Tracheal epithelial cell (primary cell): Measurements from ENCODE around the gene COX4I2. TPM values are rescaled to one million over a fixed set of nuclear protein-coding genes. Genes with fewer than 3 reads are reported as not detected.

Experiments used
- total RNA-seq: library from RNA; depleted of rRNA; stranded (reverse); fragments of >200 nt; gene quantifications from 2 replicates; pipeline ENCODE4 v1.2.1, GENCODE V29; 2014

COX4I2 gene
- total RNA-seq, result not detected in 2 replicates

GRCh38 chr20:31637660-31638059 is at the start of gene COX4I2:
COX4I2 (plus strand) TSS chr20:31637912; CDS start chr20:31639018, 1,106 bp downstream.

GRCh38 chr20:31605031-31605901 is 32.4 kb upstream of the COX4I2 start, which contains the start of gene ID1:
ID1 (plus strand) TSS chr20:31605289; CDS start chr20:31605388, 99 bp downstream.

Other genes starting within 250 kb of the COX4I2 start
- not detected in 2 replicates for gene DEFB119, start 247.3 kb upstream of the COX4I2 start, total RNA-seq
- gene DEFB121, start 231.7 kb upstream of the COX4I2 start, total RNA-seq, result not detected in 2 replicates
- gene DEFB123, start 197.3 kb upstream of the COX4I2 start, total RNA-seq, result not detected in 2 replicates
- not detected in 2 replicates for gene DEFB124, start 162.8 kb upstream of the COX4I2 start, total RNA-seq
- not detected in 2 replicates for gene REM1, start 162.6 kb upstream of the COX4I2 start, total RNA-seq
- 37.5 and 53.5 TPM in 2 replicates for gene HM13, start 123.5 kb upstream of the COX4I2 start, total RNA-seq
- gene ID1, start 32.6 kb upstream of the COX4I2 start, total RNA-seq, result 209 and 1,113 TPM in 2 replicates
- gene BCL2L1, start 85.0 kb downstream of the COX4I2 start, total RNA-seq, result 116 and 129 TPM in 2 replicates
- 3.4 and 7.0 TPM in 2 replicates for gene TPX2, start 101.4 kb downstream of the COX4I2 start, total RNA-seq
- not detected in 2 replicates for gene MYLK2, start 181.4 kb downstream of the COX4I2 start, total RNA-seq
- gene FOXS1, start 207.7 kb downstream of the COX4I2 start, total RNA-seq, result not detected in 2 replicates
- not detected in 2 replicates for gene DUSP15, start 232.6 kb downstream of the COX4I2 start, total RNA-seq
- gene TTLL9, start 232.7 kb downstream of the COX4I2 start, total RNA-seq, result not detected in 2 replicates